Kidney epithelial cell (primary cell): ENCODE measurements around the gene WDR43. TPM values are rescaled to one million over a fixed set of nuclear protein-coding genes. Genes with fewer than 3 reads are reported as not detected.

ENCODE experiments used
- DNase-seq: peaks from one replicate; pipeline ENCODE4 v3.0.0-alpha.2; 2010; ENCODE audit warnings: low read depth
- H3K27me3 ChIP-seq: 2 replicates; pipeline ENCODE4 v1.6.0; 2011; ENCODE audit warnings: low read length; ENCODE audit not compliant: control insufficient read depth, insufficient read depth
- H3K36me3 ChIP-seq: 2 replicates; pipeline ENCODE4 v1.5.1; 2011; ENCODE audit warnings: low read length; ENCODE audit not compliant: control insufficient read depth, insufficient read depth
- H3K4me3 ChIP-seq: 2 replicates; pipeline ENCODE4 v1.5.1; 2011; ENCODE audit warnings: low read depth, mild to moderate bottlenecking, control low read depth, low read length
- CTCF ChIP-seq: IDR thresholded peaks from 2 replicates; pipeline ENCODE4 v1.5.1; 2011; ENCODE audit warnings: mild to moderate bottlenecking, moderate library complexity, low read length, control low read depth, inconsistent platforms; ENCODE audit not compliant: insufficient read depth, poor library complexity, severe bottlenecking
- total RNA-seq: library from RNA; depleted of rRNA; stranded (reverse); fragments of >200 nt; gene quantifications from 2 replicates; pipeline ENCODE4 v1.2.3, GENCODE V29; 2015

Gene WDR43
- total RNA-seq, 1 donor from 2014 or later, result 66.0 TPM

GRCh38 chr2:28981620-28982376 lies 87.3 kb downstream of the WDR43 start:
- Histone ChIP-seq H3K36me3 (no peaks in the 10 kb centered on the region), H3K4me3 (no peak overlapping the region), H3K27me3 (no peaks in the 10 kb centered on the region)
- no peak for DNase-seq
- TF ChIP-seq CTCF, result no peak

- no peaks in the 10 kb centered on the region for H3K27me3 ChIP-seq
- DNase-seq, result no peak
- no peak for TF ChIP-seq CTCF
- H3K4me3 ChIP-seq, result no peak overlapping the region
- no peaks in the 10 kb centered on the region for H3K36me3 ChIP-seq
Observed at GRCh38 chr2:28982381-28982950, 88.0 kb downstream of the WDR43 start.

GRCh38 chr2:28986429-28986828 lies 92.0 kb downstream of the WDR43 start:
- no peak for DNase-seq
- no peak overlapping the region for H3K4me3 ChIP-seq
- H3K36me3 ChIP-seq, result no peaks in the 10 kb centered on the region
- no peak for TF ChIP-seq CTCF
- H3K27me3 ChIP-seq, result no peaks in the 10 kb centered on the region

- DNase-seq, result no peak
- no peak overlapping the region for H3K4me3 ChIP-seq
- no peaks in the 10 kb centered on the region for H3K27me3 ChIP-seq
- TF ChIP-seq CTCF, result no peak
- no peaks in the 10 kb centered on the region for H3K36me3 ChIP-seq
Observed at GRCh38 chr2:28989973-28990372, 95.5 kb downstream of the WDR43 start.

- TF ChIP-seq CTCF, result no peak
- DNase-seq, result no peak
- Histone ChIP-seq H3K27me3 (no peaks in the 10 kb centered on the region), H3K4me3 (no peak overlapping the region), H3K36me3 (no peaks in the 10 kb centered on the region)
Observed at GRCh38 chr2:28990445-28990844, 96.0 kb downstream of the WDR43 start.
